OCI-LY7 (cell line): Measurements from ENCODE around the gene DUSP19.

Source experiments
- EZH2phosphoT487 ChIP-seq: fragments of 200-600 bp; sonication (generic); IDR thresholded peaks from 2 replicates; pipeline ENCODE4 v1.6.1; 2018; ENCODE audit warnings: low read depth, borderline replicate concordance, mild to moderate bottlenecking, mixed run types, antibody characterized with exemption, low read length, moderate library complexity, mixed read lengths
- TF ChIP-seq, protein P1 (sequence below): fragments of 200-600 bp; sonication (generic); conservative IDR thresholded peaks from 2 replicates; pipeline ENCODE4 v1.5.1; 2014; ENCODE audit warnings: mild to moderate bottlenecking, antibody characterized with exemption, low read length, moderate library complexity, mixed read lengths

DNA sequence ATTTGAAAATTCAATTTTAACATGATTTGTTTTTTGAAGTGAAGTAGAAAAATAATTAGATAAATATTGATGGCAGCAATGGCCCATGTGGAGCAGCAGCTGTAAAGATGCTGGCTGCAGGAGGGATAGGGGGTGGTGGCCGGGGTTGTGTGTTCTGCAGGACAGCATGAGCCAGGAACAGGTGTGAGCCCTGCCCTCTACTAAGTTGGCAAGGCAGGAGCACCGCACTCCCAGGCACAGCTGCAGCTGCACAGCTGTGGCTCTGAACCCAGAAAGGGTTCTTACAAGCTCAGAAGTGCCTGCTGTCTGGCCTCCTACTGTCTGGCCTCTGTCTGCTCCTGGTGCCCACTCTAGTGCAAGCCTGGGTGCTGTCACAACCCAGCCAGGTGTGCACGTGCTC lies 10.0 kb upstream of the DUSP19 start:
- TF ChIP-seq EZH2phosphoT487 = no peak
- TF ChIP-seq, protein P1, sequence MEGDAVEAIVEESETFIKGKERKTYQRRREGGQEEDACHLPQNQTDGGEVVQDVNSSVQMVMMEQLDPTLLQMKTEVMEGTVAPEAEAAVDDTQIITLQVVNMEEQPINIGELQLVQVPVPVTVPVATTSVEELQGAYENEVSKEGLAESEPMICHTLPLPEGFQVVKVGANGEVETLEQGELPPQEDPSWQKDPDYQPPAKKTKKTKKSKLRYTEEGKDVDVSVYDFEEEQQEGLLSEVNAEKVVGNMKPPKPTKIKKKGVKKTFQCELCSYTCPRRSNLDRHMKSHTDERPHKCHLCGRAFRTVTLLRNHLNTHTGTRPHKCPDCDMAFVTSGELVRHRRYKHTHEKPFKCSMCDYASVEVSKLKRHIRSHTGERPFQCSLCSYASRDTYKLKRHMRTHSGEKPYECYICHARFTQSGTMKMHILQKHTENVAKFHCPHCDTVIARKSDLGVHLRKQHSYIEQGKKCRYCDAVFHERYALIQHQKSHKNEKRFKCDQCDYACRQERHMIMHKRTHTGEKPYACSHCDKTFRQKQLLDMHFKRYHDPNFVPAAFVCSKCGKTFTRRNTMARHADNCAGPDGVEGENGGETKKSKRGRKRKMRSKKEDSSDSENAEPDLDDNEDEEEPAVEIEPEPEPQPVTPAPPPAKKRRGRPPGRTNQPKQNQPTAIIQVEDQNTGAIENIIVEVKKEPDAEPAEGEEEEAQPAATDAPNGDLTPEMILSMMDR = no peak
